Dermis blood vessel endothelial cell (primary cell): ENCODE data around the gene FASN. TPM values are rescaled to one million over a fixed set of nuclear protein-coding genes. Genes with fewer than 3 reads are reported as not detected.

Source experiments
- DNase-seq: peaks from one replicate; pipeline ENCODE4 v3.0.0; 2010
- total RNA-seq: library from RNA; depleted of rRNA; stranded (reverse); fragments of >200 nt; gene quantifications from 2 replicates; pipeline ENCODE4 v1.2.3, GENCODE V29; 2014

FASN gene
- total RNA-seq, 1 donor from 2014 or later, result 51.1 TPM

DNA sequence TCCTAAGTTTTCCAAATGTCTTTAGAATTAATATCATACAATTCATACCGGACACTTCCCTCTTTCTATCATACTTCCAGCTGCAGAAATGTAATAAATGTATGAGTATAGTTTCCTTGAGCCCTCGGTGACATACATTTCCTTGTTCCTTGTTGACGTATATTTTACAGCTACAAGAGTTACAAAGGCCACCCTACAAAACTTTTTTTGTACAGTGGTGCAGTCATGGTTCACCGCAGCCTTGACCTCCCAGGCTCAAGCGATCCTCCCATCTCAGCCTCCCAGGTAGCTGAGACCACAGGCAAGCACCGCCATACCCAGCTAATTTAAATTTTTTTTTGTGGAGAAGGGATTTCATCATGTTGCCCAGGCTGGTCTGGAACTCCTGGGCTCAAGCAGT, 25.2 kb downstream of the FASN start:
- no peak for DNase-seq

DNA sequence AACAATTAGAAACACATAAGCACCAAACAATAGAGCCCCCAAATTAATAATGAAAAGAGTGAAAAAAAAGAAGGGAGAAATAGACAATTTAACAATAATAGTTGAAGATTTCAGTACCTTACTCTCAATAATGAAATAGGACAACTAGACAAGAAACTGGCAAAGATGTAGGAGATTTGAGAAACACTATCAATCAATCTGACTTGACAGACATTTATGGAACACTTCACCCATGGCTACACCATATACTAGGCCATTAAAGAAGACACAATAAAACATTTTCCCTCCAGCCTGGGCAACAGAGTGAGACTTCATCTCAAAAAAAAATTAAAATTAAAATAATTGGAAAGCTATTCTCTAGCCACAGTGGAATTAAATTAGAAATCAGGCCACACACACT, 27.4 kb downstream of the FASN start:
- no peak for DNase-seq

DNA sequence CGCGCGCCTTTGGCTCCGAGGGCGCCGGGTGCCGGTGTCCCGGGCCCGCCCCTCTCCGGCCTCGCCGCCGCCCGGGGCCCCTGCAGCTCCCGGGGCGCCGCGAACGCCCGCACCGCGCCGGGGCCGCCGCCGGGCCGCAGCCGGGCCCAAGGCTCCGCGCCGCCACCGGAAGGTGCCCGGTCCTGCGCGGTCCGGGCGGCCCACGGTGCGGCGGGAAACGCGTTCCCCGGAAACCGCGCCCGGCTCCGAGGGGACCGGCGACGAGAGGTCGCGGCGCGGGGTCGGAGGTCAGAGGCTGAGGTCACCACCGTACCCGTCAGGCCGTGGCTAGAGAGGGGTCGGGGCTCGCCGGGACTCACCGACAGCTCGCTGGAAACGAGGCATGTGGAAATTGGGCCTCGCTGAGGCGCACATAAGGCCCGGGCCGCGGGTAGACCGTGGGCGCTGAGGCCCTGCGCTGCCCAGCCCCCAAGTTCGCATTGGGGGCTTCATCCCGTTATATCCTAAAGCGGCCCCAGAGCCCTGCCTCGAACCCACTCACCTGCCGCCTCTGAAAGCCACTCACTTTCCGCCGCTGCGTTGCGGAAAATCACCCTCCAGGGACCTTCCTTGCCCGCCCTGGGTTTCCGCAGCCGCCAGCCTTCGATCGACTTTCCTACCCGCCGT, 32.3 kb downstream of the FASN start, which contains the start of gene DUS1L:
Gene DUS1L (minus strand): TSS at position 167 of the 666 bp plus-strand sequence. CDS start 745 bp downstream, outside the sequence.
- DNase-seq, result peak; percentile 67

DNA sequence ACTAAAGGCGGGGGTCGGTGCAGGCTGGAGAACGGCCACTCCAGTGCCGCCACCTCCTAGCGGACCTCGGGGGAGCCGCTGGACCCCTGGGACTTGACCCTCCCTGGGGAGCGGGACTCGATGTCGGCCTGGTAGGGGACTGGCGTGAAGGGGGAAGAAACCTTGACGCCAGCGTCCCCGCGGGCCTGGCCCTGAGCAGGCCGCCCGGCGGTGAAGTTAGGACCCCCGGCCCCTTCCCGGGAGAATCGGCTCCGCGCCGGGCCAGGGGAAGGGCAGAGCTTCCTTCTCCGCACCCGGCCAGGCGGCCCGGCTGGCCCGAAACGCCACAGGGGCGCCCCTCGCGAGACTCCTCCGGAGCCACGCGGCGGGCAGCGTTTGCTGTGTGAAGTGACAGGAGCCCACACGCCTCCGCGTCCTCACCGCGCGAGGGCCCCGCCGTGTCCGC, 32.8 kb downstream of the FASN start:
- peak; percentile 61 for DNase-seq

DNA sequence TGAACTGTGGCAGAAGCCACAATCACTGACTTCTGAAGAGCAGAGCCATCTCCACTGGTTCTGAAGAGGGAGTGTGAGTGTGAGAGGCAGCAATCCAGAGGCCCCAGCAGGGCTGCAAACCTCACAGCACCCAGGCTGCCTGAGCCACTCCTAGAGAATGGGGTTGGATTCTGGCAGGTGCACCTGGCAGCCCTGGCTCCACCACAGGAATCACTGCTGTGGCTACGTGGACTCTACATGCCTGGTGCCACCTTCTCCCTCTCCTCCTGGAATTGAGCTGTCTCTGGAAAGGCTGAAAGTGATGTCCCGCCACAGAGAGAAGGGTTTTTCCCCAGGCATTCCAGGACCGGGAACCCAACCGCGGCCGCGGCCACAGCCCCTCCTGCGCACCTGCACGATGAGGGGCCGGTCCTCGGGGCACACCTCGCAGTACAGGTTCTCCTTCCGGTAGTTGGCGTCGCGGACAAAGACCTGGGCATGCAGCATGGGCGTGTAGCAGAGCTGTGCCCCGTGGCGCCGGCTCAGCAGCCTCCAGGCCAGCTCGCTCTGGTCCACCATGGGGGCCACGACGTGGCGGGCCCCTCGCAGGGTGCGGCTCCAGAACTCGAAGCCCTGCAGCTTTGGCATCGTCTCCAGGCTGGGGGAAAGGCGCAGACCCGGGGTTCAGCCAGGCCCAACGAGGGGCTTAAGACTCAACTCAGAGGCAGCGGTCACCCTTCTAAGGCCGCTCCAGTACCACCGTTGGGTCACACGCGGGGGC, 33.4 kb downstream of the FASN start:
- no peak for DNase-seq

DNA sequence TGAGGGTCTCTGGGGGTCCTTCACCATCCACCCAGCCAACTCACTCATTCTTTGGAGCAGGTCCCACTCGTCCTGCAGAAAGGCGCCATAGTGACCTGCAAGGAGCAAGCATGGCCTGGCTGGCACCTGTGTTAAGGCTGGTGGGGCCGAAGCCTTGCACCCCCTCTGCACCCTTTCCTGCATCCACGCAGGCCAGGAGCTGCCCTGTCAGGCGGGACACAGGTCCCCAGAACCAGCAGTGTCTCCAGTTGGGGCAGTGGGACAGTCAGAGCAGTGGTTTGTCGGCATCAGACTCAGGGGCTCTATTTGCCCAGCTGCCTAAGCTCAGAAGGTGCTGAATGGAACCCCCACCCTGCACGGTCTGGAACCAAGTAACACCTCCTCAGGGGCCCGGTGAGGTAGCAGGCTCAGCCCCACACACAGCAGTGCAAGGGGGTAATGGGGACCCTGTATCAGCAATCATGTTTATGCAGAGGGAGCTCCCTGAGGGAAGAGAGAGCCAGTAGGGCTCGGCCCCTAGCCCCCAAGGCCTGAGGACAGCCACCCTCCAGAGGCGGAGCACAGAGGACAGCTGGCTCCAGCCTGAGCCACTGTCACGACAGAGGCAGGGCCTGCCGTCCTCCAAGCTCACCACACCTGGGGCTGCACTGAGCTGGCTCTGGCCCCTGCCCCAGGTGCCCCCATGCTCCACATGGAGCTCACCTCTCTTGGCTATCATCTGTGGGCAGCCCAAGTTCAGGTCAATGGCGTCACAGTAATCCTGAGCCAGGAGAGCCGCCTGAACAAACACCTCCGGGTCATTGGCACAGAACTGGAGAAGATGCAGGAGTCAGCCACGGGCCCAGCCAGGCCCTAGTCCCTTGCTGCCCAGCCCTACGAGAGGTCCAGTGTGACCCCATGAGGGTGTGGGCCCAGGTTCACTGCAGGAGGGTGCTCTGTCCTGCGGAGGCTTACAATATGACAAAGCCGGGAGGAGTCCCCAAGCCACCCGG, 34.3 kb downstream of the FASN start:
- no peak for DNase-seq

DNA sequence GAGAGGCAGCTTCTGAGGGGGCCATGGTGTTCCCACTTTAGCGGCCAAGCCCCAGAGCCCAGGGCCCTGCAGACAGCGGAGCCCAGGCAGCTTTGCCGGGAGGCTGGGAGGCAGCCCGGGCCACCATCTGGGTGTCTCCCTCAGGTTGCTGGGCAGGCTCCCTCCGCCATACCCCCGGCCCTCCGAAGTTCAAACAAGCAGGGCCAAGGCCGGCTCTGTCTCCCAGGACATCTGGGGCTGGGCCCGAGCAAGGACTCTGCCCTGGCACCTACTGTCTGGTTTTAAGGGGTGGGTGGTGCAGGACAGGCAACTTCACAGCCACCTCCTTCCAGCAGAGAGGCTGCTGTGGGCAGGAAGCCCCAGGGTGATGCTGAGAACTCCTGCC, 35.1 kb downstream of the FASN start:
- no peak for DNase-seq

DNA sequence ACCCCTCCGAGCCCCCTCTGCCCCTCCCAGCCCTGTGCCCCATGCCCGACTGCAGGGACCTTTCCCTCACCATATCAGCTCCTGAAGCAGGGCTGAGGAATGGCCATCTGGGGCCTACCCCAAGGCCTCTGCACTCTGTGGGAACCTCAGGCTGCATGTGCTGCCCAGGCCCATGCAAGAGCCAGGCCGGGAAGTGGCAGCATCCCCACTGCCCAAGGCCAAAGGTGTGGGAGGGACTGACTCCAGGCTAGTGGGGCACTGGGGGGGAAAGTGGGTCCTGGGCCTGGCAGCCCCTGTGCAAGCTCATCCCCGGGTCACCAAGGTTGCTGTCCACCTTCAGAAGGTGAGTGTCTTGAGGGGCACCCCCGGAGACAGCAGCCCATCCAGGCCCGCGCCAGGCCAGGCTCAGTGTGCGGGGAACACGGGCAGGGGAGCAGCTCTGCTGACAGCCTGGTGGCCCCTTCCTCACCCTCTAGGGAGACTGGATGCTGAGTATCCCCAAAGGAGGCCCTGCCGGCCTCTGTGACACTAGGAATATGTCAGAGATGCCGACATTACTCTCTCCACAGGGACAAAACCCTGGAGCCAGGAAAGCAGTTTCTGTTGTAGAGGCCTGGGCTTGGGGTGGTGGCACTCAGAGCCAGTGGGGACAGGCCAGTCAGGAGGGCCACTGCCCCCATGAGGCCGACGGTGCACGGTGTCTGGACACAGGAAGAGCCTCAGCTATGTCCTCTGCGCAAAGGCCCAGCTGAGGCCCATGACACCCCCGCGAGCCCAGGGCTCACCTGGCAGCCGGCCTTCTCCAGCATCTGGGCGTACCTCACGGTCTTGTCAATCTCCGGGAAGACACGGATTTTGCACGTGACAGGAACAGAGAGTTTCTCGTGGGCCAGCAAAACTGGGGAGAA, 35.7 kb downstream of the FASN start:
- no peak for DNase-seq

DNA sequence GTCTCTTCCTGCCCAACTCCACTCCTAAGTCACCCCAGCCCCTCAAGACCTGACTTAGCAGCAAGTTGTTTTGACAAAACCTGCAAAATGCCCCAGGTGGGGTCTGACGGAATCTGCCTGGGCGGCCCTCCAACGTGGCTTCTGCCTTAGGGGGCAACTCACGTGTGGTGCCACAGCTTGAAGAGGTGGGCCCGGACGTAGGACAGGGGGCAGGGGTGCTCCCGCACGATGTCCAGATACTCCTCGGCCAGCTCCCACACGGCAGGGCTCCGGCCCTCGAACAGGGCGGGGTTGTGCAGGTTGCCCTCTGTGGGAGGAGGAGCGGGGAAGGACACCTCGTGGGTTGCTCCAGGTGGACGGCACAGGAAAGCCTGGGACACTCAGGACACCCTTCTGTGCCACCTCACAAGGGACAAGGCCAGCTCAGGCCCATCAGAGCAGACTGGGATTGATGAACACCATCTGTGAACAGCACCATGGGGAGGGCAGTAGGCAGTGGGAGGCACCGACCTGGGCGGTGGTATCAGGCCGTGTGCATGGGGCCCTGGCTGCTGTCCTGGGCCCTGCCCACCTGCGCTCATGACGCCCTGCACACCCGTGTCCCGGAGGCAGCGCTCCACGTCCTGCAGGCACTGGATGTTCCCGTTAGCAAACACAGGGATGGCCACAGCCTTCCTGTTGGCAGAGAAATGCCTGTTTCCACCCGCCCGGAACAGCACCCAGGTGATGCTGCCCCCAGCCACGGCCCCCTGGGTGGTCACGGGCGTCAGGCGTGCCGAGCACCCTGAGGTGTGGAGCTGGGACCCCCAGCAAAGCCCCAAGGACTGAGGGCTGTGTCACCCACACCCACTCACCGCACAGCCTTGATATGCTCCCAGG, 36.8 kb downstream of the FASN start:
- no peak for DNase-seq

DNA sequence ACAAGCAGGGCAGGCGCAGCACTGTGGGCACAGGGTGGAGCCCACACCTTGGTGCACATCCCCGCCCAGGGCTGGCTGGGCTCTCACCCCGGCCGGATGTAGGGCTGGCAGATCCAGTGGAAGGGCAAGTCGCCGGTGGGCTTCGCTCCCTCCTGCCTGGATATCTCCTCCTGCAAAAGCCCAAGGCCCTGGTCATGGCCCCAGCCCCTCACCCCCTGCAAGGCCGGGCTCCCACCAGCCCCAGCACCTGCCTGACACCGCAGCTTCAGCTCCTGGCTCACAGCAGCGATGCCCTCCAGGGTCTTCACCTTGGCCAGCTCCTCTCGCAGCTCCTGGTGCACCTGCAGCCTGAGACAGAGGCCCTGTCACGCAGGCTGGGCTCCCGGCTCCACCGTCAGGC, 37.4 kb downstream of the FASN start:
- no peak for DNase-seq

DNA sequence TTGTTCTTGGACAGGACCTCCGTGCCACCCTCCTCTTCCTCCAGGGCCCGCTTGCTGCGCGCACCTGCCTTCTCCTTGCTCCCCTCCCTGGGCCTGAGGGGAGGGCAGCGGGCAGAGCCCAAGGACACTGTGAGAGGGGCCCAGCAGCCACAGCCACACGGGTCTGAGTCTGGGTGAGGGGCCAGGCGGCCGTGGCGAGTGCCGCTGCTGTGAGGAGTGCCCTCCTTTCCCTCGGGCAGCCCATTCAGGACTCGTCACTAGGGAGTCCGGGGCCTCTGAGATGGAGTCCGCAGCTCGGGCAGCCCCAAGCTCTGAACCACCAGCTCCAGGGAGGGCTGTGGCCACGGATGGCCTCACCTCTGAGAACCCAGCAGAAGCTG, 38.0 kb downstream of the FASN start:
- DNase-seq, result no peak

DNA sequence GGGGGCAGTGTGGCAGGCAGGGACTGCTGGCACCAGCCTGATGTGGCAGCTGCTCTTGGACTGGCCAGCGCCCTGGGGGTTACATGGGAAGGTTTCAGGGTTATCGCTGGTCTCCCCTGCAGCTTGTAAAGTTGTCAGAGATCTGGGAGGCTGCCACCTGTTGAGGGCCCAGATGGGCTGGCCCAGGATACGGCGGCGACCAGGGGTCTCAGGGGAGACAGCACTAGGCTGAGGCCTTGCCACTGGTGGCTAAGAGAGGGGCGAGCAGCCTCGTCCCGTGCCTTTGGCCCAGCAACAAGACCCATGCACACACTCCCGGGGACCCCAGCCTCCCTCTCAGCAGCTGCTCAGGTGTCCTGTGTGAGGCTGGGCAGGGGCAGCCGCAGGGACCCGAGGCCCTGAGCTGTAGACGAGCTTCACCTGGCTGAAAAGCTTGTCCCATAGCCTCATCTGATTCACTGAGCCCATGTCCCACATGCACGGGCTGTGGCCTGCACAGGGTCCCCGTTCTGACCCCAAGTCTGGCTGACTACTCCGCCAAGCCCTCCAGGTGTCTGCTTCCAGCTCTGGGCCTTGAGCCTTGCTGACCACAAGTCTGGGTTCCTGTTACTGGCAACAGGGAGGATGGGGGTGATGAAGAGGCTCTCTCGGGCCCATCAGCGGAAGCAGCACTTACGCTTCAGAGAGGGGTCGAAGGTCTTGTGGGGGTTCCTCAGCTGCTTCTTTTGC, 38.6 kb downstream of the FASN start:
- no peak for DNase-seq

DNA sequence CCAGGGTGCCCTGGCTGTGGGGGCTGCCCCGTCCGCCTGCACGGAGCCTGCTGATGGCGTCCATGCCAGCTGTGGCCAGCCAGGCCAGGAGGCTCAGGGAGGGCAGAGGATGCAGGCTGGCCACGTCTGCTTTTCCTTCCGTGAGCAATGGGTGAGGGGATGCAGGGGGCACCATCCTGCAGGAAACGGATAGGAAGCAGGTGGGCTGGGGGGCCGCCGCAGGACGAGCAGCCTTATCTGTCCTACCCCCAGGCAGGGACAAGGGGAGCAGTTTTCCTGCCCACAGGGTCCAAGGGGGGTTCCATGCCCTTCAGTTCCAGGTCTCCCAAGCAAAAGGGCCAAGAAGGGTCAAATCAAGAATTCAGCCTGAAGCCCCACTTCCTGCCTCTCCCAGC, 39.2 kb downstream of the FASN start:
- no peak for DNase-seq

DNA sequence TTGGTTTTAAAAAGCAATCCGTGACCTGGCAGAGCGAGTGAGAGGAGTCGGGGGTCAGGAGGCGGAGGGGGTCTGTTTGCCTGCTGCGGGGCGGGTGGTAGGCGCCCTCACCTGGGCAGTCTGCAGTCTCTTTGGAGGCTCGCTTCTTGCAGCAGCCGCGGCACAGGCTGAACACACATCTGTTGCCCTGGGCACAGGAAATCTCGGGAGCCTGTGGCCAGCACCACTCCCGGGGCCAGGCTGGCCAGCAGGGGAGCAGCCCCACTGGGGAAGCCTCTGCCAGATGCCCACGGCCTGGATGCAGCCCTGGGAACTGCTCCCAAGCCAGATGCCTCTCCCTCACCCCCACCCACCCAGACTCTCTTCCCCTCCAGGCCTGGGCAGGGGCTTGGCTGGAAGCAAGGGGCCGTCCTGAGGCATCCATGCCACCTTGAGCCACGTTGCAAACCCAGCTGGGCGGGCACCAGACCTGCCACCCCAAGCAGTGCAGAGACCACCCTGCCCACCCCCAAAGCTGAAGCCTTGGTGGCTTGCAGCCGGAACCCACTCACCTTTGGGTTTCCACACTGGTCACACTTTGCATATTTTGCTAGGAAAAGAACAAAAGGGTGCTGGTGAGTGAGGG, 39.7 kb downstream of the FASN start:
- DNase-seq, result no peak

DNA sequence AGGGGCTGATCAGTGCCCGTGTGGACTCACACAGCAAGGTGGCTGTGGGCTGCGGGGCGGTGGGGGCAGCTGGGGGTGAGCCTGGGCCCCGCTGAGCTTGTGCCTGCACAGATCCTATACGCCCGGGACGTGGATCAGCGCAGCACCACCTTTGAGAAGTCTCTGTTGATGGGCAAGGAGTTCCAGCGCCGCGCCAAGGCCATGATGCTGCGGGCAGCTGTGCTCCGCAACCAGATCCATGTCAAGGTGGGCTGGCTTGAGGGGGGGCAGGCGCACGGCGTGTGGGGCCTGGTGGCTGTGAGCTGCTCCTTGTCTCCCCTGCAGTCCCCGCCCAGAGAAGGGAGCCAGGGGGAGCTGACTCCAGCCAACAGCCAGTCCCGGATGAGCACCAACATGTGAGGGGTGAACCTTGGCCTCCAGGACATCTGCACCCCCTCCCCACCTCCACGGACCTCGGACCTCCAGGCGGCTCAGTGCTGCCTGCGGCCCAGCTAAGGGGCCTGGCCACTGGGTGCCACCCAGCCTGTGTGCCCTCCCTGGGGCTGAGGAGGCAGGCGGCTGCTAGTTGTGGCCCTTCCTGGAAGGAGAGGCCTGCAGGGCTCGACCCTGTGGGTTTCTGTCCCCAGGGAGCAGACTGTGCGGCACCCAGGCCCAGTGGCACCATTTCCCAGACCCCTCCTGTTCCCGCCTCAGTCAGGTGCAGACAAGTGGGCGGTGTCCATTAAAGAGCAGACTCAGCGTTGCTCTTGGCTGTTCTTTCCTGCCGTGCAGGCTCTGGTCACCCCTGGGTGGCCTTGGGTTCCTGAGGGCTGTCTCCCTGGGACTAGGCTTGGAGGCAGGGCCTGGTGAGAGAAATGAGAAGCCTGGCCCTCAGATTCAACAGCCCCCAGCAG, 41.1 kb downstream of the FASN start:
- DNase-seq, result no peak

DNA sequence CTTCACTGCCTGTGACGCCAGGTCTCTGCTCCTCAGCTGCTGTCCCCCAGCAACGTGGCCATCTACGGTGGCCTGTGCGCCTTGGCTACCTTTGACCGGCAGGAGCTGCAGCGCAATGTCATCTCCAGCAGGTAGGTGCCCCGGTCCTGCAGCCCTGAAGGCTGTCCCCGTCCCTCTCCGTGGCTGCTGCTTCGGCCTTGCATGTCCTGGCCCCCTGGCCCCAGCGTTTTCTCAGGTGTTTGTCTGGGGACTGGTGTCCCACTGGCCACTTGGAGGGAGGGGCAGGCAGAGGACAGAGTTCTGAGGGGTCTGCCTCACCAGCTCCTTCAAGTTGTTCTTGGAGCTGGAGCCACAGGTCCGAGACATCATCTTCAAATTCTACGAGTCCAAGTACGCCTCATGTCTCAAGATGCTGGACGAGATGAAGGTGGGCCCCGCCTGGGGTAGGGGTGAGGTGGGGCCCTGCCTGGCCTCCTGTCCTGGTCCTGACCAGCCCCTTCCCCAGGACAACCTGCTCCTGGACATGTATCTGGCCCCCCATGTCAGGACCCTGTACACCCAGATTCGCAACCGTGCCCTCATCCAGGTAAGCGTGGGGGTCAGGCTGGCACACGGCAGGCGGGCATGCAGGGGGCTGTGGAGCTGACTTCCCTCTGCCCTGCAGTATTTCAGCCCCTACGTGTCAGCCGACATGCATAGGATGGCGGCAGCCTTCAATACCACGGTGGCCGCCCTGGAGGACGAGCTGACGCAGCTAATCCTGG, 41.9 kb downstream of the FASN start:
- no peak for DNase-seq

DNA sequence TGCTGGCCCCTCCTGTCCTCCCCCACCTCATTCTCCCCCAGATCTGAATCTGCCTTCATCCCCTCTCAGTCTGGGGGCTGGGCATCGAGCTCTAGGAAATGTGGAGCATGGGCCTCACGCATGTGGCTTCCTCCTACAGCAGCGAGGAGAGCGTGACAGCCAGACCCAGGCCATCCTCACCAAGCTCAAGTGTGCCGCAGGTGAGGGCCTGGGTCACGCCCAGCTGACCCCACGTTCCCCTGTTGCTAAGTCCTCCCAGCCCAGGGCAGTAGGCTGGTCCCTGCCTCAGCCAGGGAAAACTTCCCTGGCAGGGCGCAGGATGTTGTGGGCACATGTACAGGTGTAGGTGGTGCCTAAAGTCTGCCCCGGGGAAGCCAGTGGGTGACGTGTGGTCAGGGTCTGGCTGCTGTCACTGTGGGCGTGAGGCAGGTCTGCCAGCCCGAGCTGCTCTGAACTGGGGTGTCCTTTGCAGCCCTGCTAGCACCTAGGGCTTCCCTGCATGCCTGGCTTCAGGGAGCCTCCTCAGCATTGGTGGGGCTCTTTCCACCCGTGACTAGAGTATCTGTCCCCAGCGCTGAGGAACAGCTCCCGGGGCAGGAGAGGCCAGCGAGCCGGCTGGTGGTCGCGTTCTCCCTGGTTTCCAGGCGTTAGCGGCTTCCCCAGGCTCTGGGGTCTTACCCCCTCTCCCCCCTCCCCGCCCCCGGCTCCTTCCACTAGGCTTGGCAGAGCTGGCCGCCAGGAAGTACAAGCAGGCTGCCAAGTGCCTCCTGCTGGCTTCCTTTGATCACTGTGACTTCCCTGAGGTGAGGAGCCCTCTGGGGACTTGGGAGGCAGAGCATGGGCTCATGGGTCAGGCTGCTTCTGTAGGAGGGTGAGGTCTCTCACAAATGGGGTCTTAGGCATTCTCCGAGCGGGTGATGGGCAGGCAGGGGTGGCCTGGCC, 42.7 kb downstream of the FASN start:
- no peak for DNase-seq
